Activated naive CD8-positive, alpha-beta T cell treated with anti-CD3 and anti-CD28 coated beads, Interleukin-2, amount 10 ng/mL, durations not matched to agents 7 days and 5 days (primary cell): ENCODE data around the gene CPVL. TPM values are rescaled to one million over a fixed set of nuclear protein-coding genes. Genes with fewer than 3 reads are reported as not detected.

Experiments used
- ATAC-seq: fragments of 150-1000 bp; cut with Tn5 transposase; one replicate; pipeline ENCODE4 v1.10.0; 2021; ENCODE audit warnings: low read depth, moderate library complexity
- POLR2A ChIA-PET: fragments of 350-600 bp; sonication (Branson Sonifier 250); formaldehyde crosslinking; loops from one replicate; lab custom pipeline; 2021; ENCODE audit warnings: antibody characterized with exemption; lab: Charles Lee
- DNase-seq: peaks from one replicate; pipeline ENCODE4 v3.0.0; 2021
- H3K27ac Mint-ChIP-seq: one replicate; pipeline ENCODE4 v1.8.0; 2022; ENCODE audit warnings: mild to moderate bottlenecking, mixed read lengths
- H3K27me3 Mint-ChIP-seq: one replicate; pipeline ENCODE4 v1.8.0; 2022; ENCODE audit warnings: mild to moderate bottlenecking, moderate library complexity, mixed read lengths
- H3K36me3 Mint-ChIP-seq: one replicate; pipeline ENCODE4 v1.8.0; 2021; ENCODE audit warnings: mild to moderate bottlenecking, mixed read lengths
- H3K4me1 Mint-ChIP-seq: one replicate; pipeline ENCODE4 v1.8.0; 2021; ENCODE audit warnings: mixed read lengths
- H3K4me3 Mint-ChIP-seq: one replicate; pipeline ENCODE4 v1.8.0; 2022; ENCODE audit warnings: mild to moderate bottlenecking, moderate library complexity, mixed read lengths
- H3K9me3 Mint-ChIP-seq: one replicate; pipeline ENCODE4 v1.8.0; 2021; ENCODE audit warnings: mixed read lengths
- total RNA-seq, 2 experiments: library from RNA; stranded (reverse); gene quantifications; one replicate each; pipeline ENCODE4 v1.2.3, GENCODE V29; 2021

Gene CPVL
- total RNA-seq, 2 experiments from 2014 or later = 0.75 to 1.2 TPM

- DNase-seq (no peak), ATAC-seq (no peak)
- POLR2A ChIA-PET = no interaction called here
- Mint-ChIP-seq H3K9me3 (no peaks in the 10 kb centered on the region), H3K36me3 (no peaks in the 10 kb centered on the region), H3K4me1 (peaks cover 9% of the 10 kb centered on the region), H3K27me3 (peaks cover 19% of the 10 kb centered on the region), H3K4me3 (no peak overlapping the region), H3K27ac (no peak overlapping the region)
Observed at GRCh38 chr7:29173458-29173857, 27.1 kb upstream of the CPVL start.

GRCh38 chr7:29170781-29171180 is 24.4 kb upstream of the CPVL start:
- Mint-ChIP-seq H3K4me1 (no peaks in the 10 kb centered on the region), H3K27me3 (peaks cover 14% of the 10 kb centered on the region), H3K4me3 (no peak overlapping the region), H3K9me3 (no peaks in the 10 kb centered on the region), H3K27ac (no peak overlapping the region), H3K36me3 (peaks cover 1% of the 10 kb centered on the region)
- DNase-seq (no peak), ATAC-seq (no peak)
- POLR2A ChIA-PET = no interaction called here

GRCh38 chr7:29167721-29168120 is 21.4 kb upstream of the CPVL start:
- POLR2A ChIA-PET = no interaction called here
- H3K27me3 Mint-ChIP-seq = peaks cover 26% of the 10 kb centered on the region
- H3K4me1 Mint-ChIP-seq = no peaks in the 10 kb centered on the region
- H3K27ac Mint-ChIP-seq = no peak overlapping the region
- DNase-seq (no peak), ATAC-seq (no peak)
- H3K4me3 Mint-ChIP-seq = no peak overlapping the region
- no peaks in the 10 kb centered on the region for H3K9me3 Mint-ChIP-seq
- peaks cover 1% of the 10 kb centered on the region for H3K36me3 Mint-ChIP-seq

- Mint-ChIP-seq H3K27me3 (peaks cover 22% of the 10 kb centered on the region), H3K9me3 (no peaks in the 10 kb centered on the region), H3K27ac (no peak overlapping the region), H3K36me3 (peaks cover 1% of the 10 kb centered on the region), H3K4me3 (no peak overlapping the region), H3K4me1 (no peaks in the 10 kb centered on the region)
- ATAC-seq (no peak), DNase-seq (no peak)
- POLR2A ChIA-PET = no interaction called here
Observed at GRCh38 chr7:29163854-29164253, 17.5 kb upstream of the CPVL start.

- Mint-ChIP-seq H3K27me3 (peaks cover 19% of the 10 kb centered on the region), H3K4me1 (no peaks in the 10 kb centered on the region), H3K9me3 (no peaks in the 10 kb centered on the region), H3K27ac (no peak overlapping the region), H3K36me3 (peaks cover 1% of the 10 kb centered on the region), H3K4me3 (no peak overlapping the region)
- DNase-seq (no peak), ATAC-seq (no peak)
- POLR2A ChIA-PET = no interaction called here
Observed at GRCh38 chr7:29162577-29162976, 16.2 kb upstream of the CPVL start.

GRCh38 chr7:29161231-29161630 is 14.9 kb upstream of the CPVL start:
- H3K9me3 Mint-ChIP-seq = no peaks in the 10 kb centered on the region
- no peak for ATAC-seq
- H3K27ac Mint-ChIP-seq = no peak overlapping the region
- POLR2A ChIA-PET = no interaction called here
- DNase-seq = no peak
- H3K36me3 Mint-ChIP-seq = peaks cover under 1% of the 10 kb centered on the region
- peaks cover 17% of the 10 kb centered on the region for H3K27me3 Mint-ChIP-seq
- peaks cover 7% of the 10 kb centered on the region for H3K4me1 Mint-ChIP-seq
- no peak overlapping the region for H3K4me3 Mint-ChIP-seq

- peaks cover 7% of the 10 kb centered on the region for H3K4me1 Mint-ChIP-seq
- peaks cover 7% of the 10 kb centered on the region for H3K27me3 Mint-ChIP-seq
- H3K27ac Mint-ChIP-seq = no peak overlapping the region
- peaks cover 2% of the 10 kb centered on the region for H3K9me3 Mint-ChIP-seq
- ATAC-seq (no peak), DNase-seq (no peak)
- POLR2A ChIA-PET = no interaction called here
- H3K36me3 Mint-ChIP-seq = no peaks in the 10 kb centered on the region
- no peak overlapping the region for H3K4me3 Mint-ChIP-seq
Observed at GRCh38 chr7:29160080-29160479, 13.7 kb upstream of the CPVL start.

GRCh38 chr7:29158795-29159423 is 12.6 kb upstream of the CPVL start:
- no peak for DNase-seq
- Mint-ChIP-seq H3K36me3 (no peaks in the 10 kb centered on the region), H3K27ac (no peak overlapping the region), H3K4me1 (peaks cover 7% of the 10 kb centered on the region), H3K9me3 (peaks cover 2% of the 10 kb centered on the region), H3K4me3 (no peak overlapping the region), H3K27me3 (peaks cover 2% of the 10 kb centered on the region)
- POLR2A ChIA-PET = no interaction called here
- ATAC-seq = no peak

GRCh38 chr7:29156907-29157452 is 10.6 kb upstream of the CPVL start:
- POLR2A ChIA-PET = interaction anchor here (1.2 kb wide), 1 partner anchor 65 kb away, joined by 3 read pairs; no protein-coding TSS in a partner anchor
- Mint-ChIP-seq H3K4me1 (peaks cover 7% of the 10 kb centered on the region), H3K27ac (no peak overlapping the region), H3K36me3 (no peaks in the 10 kb centered on the region), H3K4me3 (no peak overlapping the region), H3K27me3 (no peaks in the 10 kb centered on the region), H3K9me3 (peaks cover 2% of the 10 kb centered on the region)
- DNase-seq (no peak), ATAC-seq (no peak)

- Mint-ChIP-seq H3K27me3 (no peaks in the 10 kb centered on the region), H3K36me3 (no peaks in the 10 kb centered on the region), H3K4me1 (peaks cover 7% of the 10 kb centered on the region), H3K27ac (no peak overlapping the region), H3K4me3 (no peak overlapping the region), H3K9me3 (peaks cover 2% of the 10 kb centered on the region)
- DNase-seq (no peak), ATAC-seq (no peak)
- POLR2A ChIA-PET = no interaction called here
Observed at GRCh38 chr7:29154076-29154475, 7.7 kb upstream of the CPVL start.

- H3K27me3 Mint-ChIP-seq = peaks cover 22% of the 10 kb centered on the region
- DNase-seq (no peak), ATAC-seq (no peak)
- peaks cover 4% of the 10 kb centered on the region for H3K4me1 Mint-ChIP-seq
- POLR2A ChIA-PET = no interaction called here
- no peak overlapping the region for H3K27ac Mint-ChIP-seq
- no peak overlapping the region for H3K4me3 Mint-ChIP-seq
- H3K9me3 Mint-ChIP-seq = peaks cover 2% of the 10 kb centered on the region
- no peaks in the 10 kb centered on the region for H3K36me3 Mint-ChIP-seq
Observed at GRCh38 chr7:29150856-29151255, 4.5 kb upstream of the CPVL start.

GRCh38 chr7:29149036-29149435 is 2.7 kb upstream of the CPVL start:
- ATAC-seq (no peak), DNase-seq (no peak)
- H3K4me3 Mint-ChIP-seq = no peak overlapping the region
- no peaks in the 10 kb centered on the region for H3K36me3 Mint-ChIP-seq
- peaks cover 4% of the 10 kb centered on the region for H3K4me1 Mint-ChIP-seq
- POLR2A ChIA-PET = no interaction called here
- no peaks in the 10 kb centered on the region for H3K9me3 Mint-ChIP-seq
- H3K27me3 Mint-ChIP-seq = peaks cover 39% of the 10 kb centered on the region
- no peak overlapping the region for H3K27ac Mint-ChIP-seq

- peaks cover 47% of the 10 kb centered on the region for H3K27me3 Mint-ChIP-seq
- H3K4me3 Mint-ChIP-seq = no peak overlapping the region
- peaks cover 4% of the 10 kb centered on the region for H3K4me1 Mint-ChIP-seq
- H3K36me3 Mint-ChIP-seq = no peaks in the 10 kb centered on the region
- ATAC-seq (no peak), DNase-seq (no peak)
- POLR2A ChIA-PET = no interaction called here
- no peak overlapping the region for H3K27ac Mint-ChIP-seq
- H3K9me3 Mint-ChIP-seq = no peaks in the 10 kb centered on the region
Observed at GRCh38 chr7:29147821-29148220, 1.5 kb upstream of the CPVL start.

- Mint-ChIP-seq H3K27me3 (peaks cover 49% of the 10 kb centered on the region), H3K4me1 (peaks cover 4% of the 10 kb centered on the region), H3K4me3 (no peak overlapping the region), H3K9me3 (no peaks in the 10 kb centered on the region), H3K27ac (no peak overlapping the region), H3K36me3 (no peaks in the 10 kb centered on the region)
- POLR2A ChIA-PET = no interaction called here
- no peak for DNase-seq
- ATAC-seq = no peak
Observed at GRCh38 chr7:29146888-29147609, 712 bp upstream of the CPVL start.
